ENCODE results near the gene SMG1.
"Not testable (repeated sequence)": the region's sequence is repeated elsewhere in the genome, so short reads cannot be mapped to it uniquely, and the experiment has no call there.

The SMG1 gene

DNA sequence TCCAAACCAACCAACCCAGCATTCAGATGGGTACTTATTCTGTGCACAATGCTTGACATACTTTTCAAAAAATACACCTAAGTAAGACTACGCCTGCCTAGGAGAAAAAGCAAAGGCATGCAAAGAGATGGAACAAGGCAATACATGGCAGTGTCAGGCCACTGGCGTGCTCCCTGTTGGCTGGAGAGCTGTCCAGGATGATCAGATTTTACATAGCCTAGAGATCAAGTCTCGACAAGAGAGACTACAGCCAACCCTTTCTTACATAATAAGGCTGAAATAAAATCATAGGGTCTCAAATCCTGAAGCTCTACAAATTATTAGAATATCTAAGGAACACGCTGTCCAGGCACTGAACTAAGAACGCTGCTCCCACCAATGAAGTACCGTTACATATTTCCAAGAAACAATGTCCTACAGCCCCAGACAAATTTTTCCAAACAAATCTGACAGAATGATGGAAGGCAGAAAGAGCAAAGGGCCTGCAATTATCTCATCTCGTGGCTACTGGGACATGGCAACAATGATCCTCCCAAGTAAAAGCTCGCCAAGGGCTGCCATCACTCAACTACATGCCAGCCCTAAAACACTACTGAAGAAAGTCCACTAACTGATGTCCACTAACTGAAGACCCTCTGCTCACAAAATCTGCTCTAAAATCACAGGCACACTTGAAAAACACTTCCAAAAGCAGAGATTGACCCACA, 141.1 kb downstream of the SMG1 start:
- Histone ChIP-seq H3K4me3 (ENCODE audit: low read length) (no peak overlapping the region), H3K27me3 (ENCODE audit: control insufficient read depth, low read length) (no peaks in the 10 kb centered on the region), H3K36me3 (ENCODE audit: control insufficient read depth, low read length) (peaks cover 78% of the 10 kb centered on the region), H3K9me3 (ENCODE audit: control insufficient read depth, insufficient read depth, low read length) (no peaks in the 10 kb centered on the region), H4K20me1 (ENCODE audit: control insufficient read depth, insufficient read depth, low read depth, low read length) (peaks cover 65% of the 10 kb centered on the region), H3K9me2 (replicated peaks; ENCODE audit: control insufficient read depth, low read length) (no peaks in the 10 kb centered on the region), H3K4me2 (ENCODE audit: low read length) (peak overlapping the region; percentile 14; the same call in 1 of the 2 replicates), H3K79me2 (ENCODE audit: control insufficient read depth, low read length) (peaks cover 73% of the 10 kb centered on the region), H3K4me1 (ENCODE audit: control insufficient read depth, low read length) (peaks cover 28% of the 10 kb centered on the region), H3F3A (ENCODE audit: control insufficient read depth, insufficient read depth) (peaks cover 63% of the 10 kb centered on the region), H3K27ac (ENCODE audit: low read depth, low read length) (no peak overlapping the region)
- TF ChIP-seq, protein P1, sequence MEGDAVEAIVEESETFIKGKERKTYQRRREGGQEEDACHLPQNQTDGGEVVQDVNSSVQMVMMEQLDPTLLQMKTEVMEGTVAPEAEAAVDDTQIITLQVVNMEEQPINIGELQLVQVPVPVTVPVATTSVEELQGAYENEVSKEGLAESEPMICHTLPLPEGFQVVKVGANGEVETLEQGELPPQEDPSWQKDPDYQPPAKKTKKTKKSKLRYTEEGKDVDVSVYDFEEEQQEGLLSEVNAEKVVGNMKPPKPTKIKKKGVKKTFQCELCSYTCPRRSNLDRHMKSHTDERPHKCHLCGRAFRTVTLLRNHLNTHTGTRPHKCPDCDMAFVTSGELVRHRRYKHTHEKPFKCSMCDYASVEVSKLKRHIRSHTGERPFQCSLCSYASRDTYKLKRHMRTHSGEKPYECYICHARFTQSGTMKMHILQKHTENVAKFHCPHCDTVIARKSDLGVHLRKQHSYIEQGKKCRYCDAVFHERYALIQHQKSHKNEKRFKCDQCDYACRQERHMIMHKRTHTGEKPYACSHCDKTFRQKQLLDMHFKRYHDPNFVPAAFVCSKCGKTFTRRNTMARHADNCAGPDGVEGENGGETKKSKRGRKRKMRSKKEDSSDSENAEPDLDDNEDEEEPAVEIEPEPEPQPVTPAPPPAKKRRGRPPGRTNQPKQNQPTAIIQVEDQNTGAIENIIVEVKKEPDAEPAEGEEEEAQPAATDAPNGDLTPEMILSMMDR (IDR thresholded peaks at IDR 0.05; ENCODE audit: low read depth, low read length, poor library complexity, severe bottlenecking): no peak
- TF ChIP-seq EZH2phosphoT487 (IDR thresholded peaks at IDR 0.05; ENCODE audit: borderline replicate concordance, low read length): no peak

- Histone ChIP-seq H4K20me1 (ENCODE audit: control insufficient read depth, insufficient read depth, low read depth, low read length) (peaks cover 54% of the 10 kb centered on the region), H3K27me3 (ENCODE audit: control insufficient read depth, low read length) (no peaks in the 10 kb centered on the region), H3K4me1 (ENCODE audit: control insufficient read depth, low read length) (peaks cover 25% of the 10 kb centered on the region), H3F3A (ENCODE audit: control insufficient read depth, insufficient read depth) (peaks cover 53% of the 10 kb centered on the region), H3K36me3 (ENCODE audit: control insufficient read depth, low read length) (peaks cover 64% of the 10 kb centered on the region), H3K4me2 (ENCODE audit: low read length) (no peak overlapping the region), H3K9me3 (ENCODE audit: control insufficient read depth, insufficient read depth, low read length) (no peaks in the 10 kb centered on the region), H3K27ac (ENCODE audit: low read depth, low read length) (no peak overlapping the region), H3K9me2 (replicated peaks; ENCODE audit: control insufficient read depth, low read length) (no peaks in the 10 kb centered on the region), H3K79me2 (ENCODE audit: control insufficient read depth, low read length) (peaks cover 60% of the 10 kb centered on the region), H3K4me3 (ENCODE audit: low read length) (no peak overlapping the region)
- no peak for TF ChIP-seq EZH2phosphoT487 (IDR thresholded peaks at IDR 0.05; ENCODE audit: borderline replicate concordance, low read length)
- TF ChIP-seq, protein P1 (IDR thresholded peaks at IDR 0.05; ENCODE audit: low read depth, low read length, poor library complexity, severe bottlenecking): no peak
Measured at GRCh38 chr16:18783430-18784341, 142.5 kb downstream of the SMG1 start.

DNA sequence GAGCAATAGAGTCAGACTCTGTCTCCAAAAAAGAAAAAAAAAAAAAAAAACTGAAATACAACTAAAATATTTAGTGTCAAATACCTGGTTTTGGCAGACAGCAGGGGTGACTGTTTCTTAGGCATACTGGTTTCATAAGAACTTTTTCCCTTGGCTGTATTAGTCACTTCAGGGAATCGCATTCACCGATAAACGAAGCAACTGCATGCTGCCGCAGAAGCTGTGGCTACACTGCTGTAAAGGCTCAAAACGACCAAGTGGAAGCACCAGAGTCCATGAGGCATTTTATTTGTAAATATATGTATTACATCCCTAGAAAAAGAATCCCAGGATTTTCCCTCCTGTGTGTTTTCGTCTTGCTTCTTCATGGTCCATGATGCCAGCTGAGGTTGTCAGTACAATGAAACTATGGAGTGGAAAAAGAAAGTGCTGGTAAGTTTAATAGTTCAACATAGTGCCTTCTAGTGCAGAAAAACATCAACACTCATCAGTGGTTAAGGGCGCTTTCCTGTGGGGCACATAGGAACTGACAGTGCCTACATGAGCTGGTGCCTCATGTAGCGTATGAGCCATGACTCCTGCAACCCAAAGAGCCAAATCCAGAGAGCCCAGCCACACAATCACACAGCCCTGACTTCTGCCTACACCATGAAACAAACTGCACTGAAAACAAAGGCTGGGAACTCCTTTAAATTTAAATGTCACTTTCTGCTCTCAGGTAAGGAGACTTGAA, 143.3 kb downstream of the SMG1 start:
- Histone ChIP-seq H3K9me2 (replicated peaks; ENCODE audit: control insufficient read depth, low read length) (no peaks in the 10 kb centered on the region), H3K79me2 (ENCODE audit: control insufficient read depth, low read length) (peaks cover 51% of the 10 kb centered on the region), H4K20me1 (ENCODE audit: control insufficient read depth, insufficient read depth, low read depth, low read length) (peaks cover 46% of the 10 kb centered on the region), H3K36me3 (ENCODE audit: control insufficient read depth, low read length) (peaks cover 56% of the 10 kb centered on the region), H3K27me3 (ENCODE audit: control insufficient read depth, low read length) (no peaks in the 10 kb centered on the region), H3K4me1 (ENCODE audit: control insufficient read depth, low read length) (peaks cover 16% of the 10 kb centered on the region), H3K9me3 (ENCODE audit: control insufficient read depth, insufficient read depth, low read length) (no peaks in the 10 kb centered on the region), H3K4me3 (ENCODE audit: low read length) (no peak overlapping the region), H3F3A (ENCODE audit: control insufficient read depth, insufficient read depth) (peaks cover 46% of the 10 kb centered on the region), H3K27ac (ENCODE audit: low read depth, low read length) (no peak overlapping the region), H3K4me2 (ENCODE audit: low read length) (no peak overlapping the region)
- TF ChIP-seq, protein P1 (IDR thresholded peaks at IDR 0.05; ENCODE audit: low read depth, low read length, poor library complexity, severe bottlenecking): no peak
- TF ChIP-seq EZH2phosphoT487 (IDR thresholded peaks at IDR 0.05; ENCODE audit: borderline replicate concordance, low read length): no peak

- Histone ChIP-seq H3K36me3 (ENCODE audit: control insufficient read depth, low read length) (peaks cover 39% of the 10 kb centered on the region), H3K79me2 (ENCODE audit: control insufficient read depth, low read length) (peaks cover 35% of the 10 kb centered on the region), H4K20me1 (ENCODE audit: control insufficient read depth, insufficient read depth, low read depth, low read length) (peaks cover 36% of the 10 kb centered on the region), H3F3A (ENCODE audit: control insufficient read depth, insufficient read depth) (peaks cover 32% of the 10 kb centered on the region)
- H3K9me3 ChIP-seq (ENCODE audit: control insufficient read depth, insufficient read depth, low read length); H3K4me3 ChIP-seq (ENCODE audit: low read length); H3K9me2 ChIP-seq (replicated peaks; ENCODE audit: control insufficient read depth, low read length); H3K4me2 ChIP-seq (ENCODE audit: low read length); H3K27ac ChIP-seq (ENCODE audit: low read depth, low read length); H3K4me1 ChIP-seq (ENCODE audit: control insufficient read depth, low read length); H3K27me3 ChIP-seq (ENCODE audit: control insufficient read depth, low read length): not testable (repeated sequence)
Measured at GRCh38 chr16:18781232-18781631, 145.0 kb downstream of the SMG1 start.

- H3K4me3 ChIP-seq (ENCODE audit: low read length); H3K9me2 ChIP-seq (replicated peaks; ENCODE audit: control insufficient read depth, low read length); H3K4me2 ChIP-seq (ENCODE audit: low read length); H3K27me3 ChIP-seq (ENCODE audit: control insufficient read depth, low read length); H3K9me3 ChIP-seq (ENCODE audit: control insufficient read depth, insufficient read depth, low read length); H3K27ac ChIP-seq (ENCODE audit: low read depth, low read length); H3K4me1 ChIP-seq (ENCODE audit: control insufficient read depth, low read length): not testable (repeated sequence)
- Histone ChIP-seq H3K79me2 (ENCODE audit: control insufficient read depth, low read length) (peaks cover 28% of the 10 kb centered on the region), H4K20me1 (ENCODE audit: control insufficient read depth, insufficient read depth, low read depth, low read length) (peaks cover 29% of the 10 kb centered on the region), H3F3A (ENCODE audit: control insufficient read depth, insufficient read depth) (peaks cover 25% of the 10 kb centered on the region), H3K36me3 (ENCODE audit: control insufficient read depth, low read length) (peaks cover 33% of the 10 kb centered on the region)
Measured at GRCh38 chr16:18780460-18781026, 145.7 kb downstream of the SMG1 start.

All from DOHH2 (cell line).